Stimulated activated CD4-positive, alpha-beta T cell treated with anti-CD3 and anti-CD28 coated beads, Interleukin-1b, Interleukin-23, amount 100 ng/mL, for 4 hours (primary cell): Measurements from ENCODE around the gene TCF4.

Experiments used
- DNase-seq, 2 donors: peaks; one replicate each; pipeline ENCODE4 v3.0.0-alpha.2; 2020; ENCODE audit warnings: low read depth in 2 of 2

Gene TCF4

GRCh38 chr18:55179835-55180234 is 408.2 kb downstream of the TCF4 start:
- no peak for DNase-seq

- no peak for DNase-seq
Measured at GRCh38 chr18:55179425-55179824, 408.6 kb downstream of the TCF4 start.

- DNase-seq = no peak
Measured at GRCh38 chr18:55173291-55173690, 414.7 kb downstream of the TCF4 start.
